ENCODE measurements around the gene PCSK2. TPM values are rescaled to one million over a fixed set of nuclear protein-coding genes. Genes with fewer than 3 reads are reported as not detected.
A peak's percentile ranks its signal among the peaks of the same experiment; 100 is the strongest.

PCSK2 gene
- total RNA-seq, 6 experiments from 2014 or later, result not detected

- TF ChIP-seq CTCF (IDR thresholded peaks at IDR 0.05), result no peak
- no peaks in the 10 kb centered on the region; the same call in 1 of the 2 replicates for H3K27me3 Mint-ChIP-seq (ENCODE audit: insufficient read depth)
- DNase-seq, result no peak
- no peaks in the 10 kb centered on the region for H3K4me1 Mint-ChIP-seq (ENCODE audit: low read depth)
- H3K9me3 Mint-ChIP-seq, result no peaks in the 10 kb centered on the region
- no peak overlapping the region for H3K4me3 Mint-ChIP-seq
- H3K36me3 Mint-ChIP-seq (ENCODE audit: low read depth), result no peaks in the 10 kb centered on the region
- no peak overlapping the region for H3K27ac Mint-ChIP-seq
Measured at GRCh38 chr20:17423782-17424181, 196.9 kb downstream of the PCSK2 start.

- H3K9me3 Mint-ChIP-seq, result no peaks in the 10 kb centered on the region
- no peaks in the 10 kb centered on the region for H3K4me1 Mint-ChIP-seq (ENCODE audit: low read depth)
- H3K36me3 Mint-ChIP-seq (ENCODE audit: low read depth), result no peaks in the 10 kb centered on the region
- DNase-seq, result no peak
- H3K27me3 Mint-ChIP-seq (ENCODE audit: insufficient read depth), result peaks cover 5% of the 10 kb centered on the region
- H3K27ac Mint-ChIP-seq, result no peak overlapping the region
- TF ChIP-seq CTCF (IDR thresholded peaks at IDR 0.05), result no peak
- no peak overlapping the region for H3K4me3 Mint-ChIP-seq
Measured at GRCh38 chr20:17427638-17428037, 200.8 kb downstream of the PCSK2 start.

GRCh38 chr20:17430125-17430950, 203.5 kb downstream of the PCSK2 start:
- Mint-ChIP-seq H3K36me3 (ENCODE audit: low read depth) (no peaks in the 10 kb centered on the region), H3K27ac (no peak overlapping the region), H3K27me3 (ENCODE audit: insufficient read depth) (peaks cover 6% of the 10 kb centered on the region), H3K9me3 (no peaks in the 10 kb centered on the region), H3K4me1 (ENCODE audit: low read depth) (no peaks in the 10 kb centered on the region), H3K4me3 (no peak overlapping the region)
- TF ChIP-seq CTCF (IDR thresholded peaks at IDR 0.05), result no peak
- DNase-seq, result no peak

GRCh38 chr20:17431621-17432364, 205.0 kb downstream of the PCSK2 start:
- TF ChIP-seq CTCF (IDR thresholded peaks at IDR 0.05), result peak; percentile 98
- DNase-seq, result peak; percentile 22
- Mint-ChIP-seq H3K4me3 (no peak overlapping the region), H3K27me3 (ENCODE audit: insufficient read depth) (peaks cover 6% of the 10 kb centered on the region), H3K36me3 (ENCODE audit: low read depth) (no peaks in the 10 kb centered on the region), H3K4me1 (ENCODE audit: low read depth) (no peaks in the 10 kb centered on the region), H3K9me3 (no peaks in the 10 kb centered on the region), H3K27ac (no peak overlapping the region)

GRCh38 chr20:17436664-17437063, 209.8 kb downstream of the PCSK2 start:
- Mint-ChIP-seq H3K27me3 (ENCODE audit: insufficient read depth) (peaks cover 13% of the 10 kb centered on the region), H3K36me3 (ENCODE audit: low read depth) (no peaks in the 10 kb centered on the region), H3K9me3 (no peaks in the 10 kb centered on the region), H3K27ac (no peak overlapping the region), H3K4me3 (no peak overlapping the region), H3K4me1 (ENCODE audit: low read depth) (no peaks in the 10 kb centered on the region)
- TF ChIP-seq CTCF (IDR thresholded peaks at IDR 0.05), result no peak
- no peak for DNase-seq

Data from HFFc6 (cell line).